GM18909 (cell line): ENCODE measurements around the gene ARID1B.

ENCODE experiments used
- ATAC-seq: cut with Tn5 transposase; IDR thresholded peaks from one replicate; pipeline ENCODE4 v1.9.1; 2021; ENCODE audit warnings: mild to moderate bottlenecking; ENCODE audit not compliant: unreplicated experiment, poor library complexity

ARID1B gene

DNA sequence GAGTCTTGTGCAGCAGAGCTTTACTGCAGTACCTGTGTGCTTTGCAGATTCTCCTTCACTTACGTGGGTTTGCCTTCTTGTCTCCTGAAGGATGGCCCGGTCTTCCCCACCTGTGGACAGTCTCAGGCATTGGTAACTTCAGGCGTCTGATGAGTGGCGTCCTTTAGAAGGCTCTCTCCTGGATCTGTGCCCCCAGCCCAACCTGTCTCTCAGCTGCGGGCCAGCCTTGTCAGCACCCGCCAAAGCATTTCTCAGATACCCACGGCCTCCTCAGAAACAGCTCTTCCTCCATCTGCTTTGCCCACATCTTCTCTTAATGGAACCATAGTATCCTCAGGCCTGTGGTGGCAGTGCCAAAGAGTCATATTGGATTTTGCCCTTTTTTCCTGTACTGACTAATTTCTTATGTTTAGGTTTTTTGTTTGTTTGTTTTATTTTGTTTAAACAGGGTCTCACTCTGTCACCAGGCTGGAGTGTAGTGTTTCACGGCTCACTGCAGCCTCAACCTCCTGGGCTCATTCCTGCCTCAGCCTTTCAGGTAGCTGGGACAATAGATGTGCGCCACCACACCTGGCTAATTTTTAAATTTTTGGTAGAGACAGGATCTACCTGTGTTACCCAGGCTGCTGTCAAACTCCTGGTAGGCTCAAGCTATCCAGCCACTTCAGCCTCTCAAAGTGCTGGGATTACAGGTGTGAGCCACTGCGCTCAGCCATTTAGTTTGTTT is 96.6 kb downstream of the ARID1B start:
- ATAC-seq = no peak

DNA sequence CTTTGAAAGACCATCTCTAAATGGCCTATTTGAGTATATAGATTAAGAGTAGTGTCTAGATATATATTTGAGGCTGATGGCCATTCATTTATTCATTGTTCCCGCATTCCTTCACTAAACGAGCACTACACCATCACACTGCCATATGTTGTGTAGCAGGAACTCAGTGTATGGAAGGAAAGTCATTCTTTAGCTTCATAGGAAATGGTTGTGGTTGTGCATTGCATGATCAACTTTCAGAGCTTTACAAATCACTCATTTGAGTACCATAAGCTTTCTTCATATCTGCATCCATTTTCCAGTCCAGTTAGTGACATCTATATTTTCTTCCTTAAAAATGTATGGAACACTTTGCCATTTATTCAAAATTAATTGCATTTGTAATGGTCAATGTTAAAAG is 97.9 kb downstream of the ARID1B start:
- ATAC-seq = peak; percentile 52

DNA sequence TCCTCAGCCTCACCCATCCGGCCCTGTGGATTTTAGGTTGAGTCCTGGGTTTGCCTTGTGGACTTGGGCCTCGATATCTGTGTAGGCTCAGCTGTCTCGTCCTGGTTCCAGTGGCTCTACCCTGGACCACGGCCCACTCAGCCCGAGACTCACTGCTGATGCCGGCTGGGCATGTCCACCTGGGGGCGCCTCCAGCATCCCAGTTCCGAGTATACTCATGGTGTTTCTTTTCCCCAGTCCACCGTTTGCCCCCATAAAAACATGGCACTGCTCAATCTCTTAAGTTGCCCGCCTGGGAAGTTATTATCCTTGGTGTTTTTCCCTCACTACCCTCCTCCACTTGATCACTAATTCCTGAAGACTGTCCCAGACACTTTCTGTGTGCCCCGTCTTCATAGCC is 99.1 kb downstream of the ARID1B start:
- no peak for ATAC-seq

DNA sequence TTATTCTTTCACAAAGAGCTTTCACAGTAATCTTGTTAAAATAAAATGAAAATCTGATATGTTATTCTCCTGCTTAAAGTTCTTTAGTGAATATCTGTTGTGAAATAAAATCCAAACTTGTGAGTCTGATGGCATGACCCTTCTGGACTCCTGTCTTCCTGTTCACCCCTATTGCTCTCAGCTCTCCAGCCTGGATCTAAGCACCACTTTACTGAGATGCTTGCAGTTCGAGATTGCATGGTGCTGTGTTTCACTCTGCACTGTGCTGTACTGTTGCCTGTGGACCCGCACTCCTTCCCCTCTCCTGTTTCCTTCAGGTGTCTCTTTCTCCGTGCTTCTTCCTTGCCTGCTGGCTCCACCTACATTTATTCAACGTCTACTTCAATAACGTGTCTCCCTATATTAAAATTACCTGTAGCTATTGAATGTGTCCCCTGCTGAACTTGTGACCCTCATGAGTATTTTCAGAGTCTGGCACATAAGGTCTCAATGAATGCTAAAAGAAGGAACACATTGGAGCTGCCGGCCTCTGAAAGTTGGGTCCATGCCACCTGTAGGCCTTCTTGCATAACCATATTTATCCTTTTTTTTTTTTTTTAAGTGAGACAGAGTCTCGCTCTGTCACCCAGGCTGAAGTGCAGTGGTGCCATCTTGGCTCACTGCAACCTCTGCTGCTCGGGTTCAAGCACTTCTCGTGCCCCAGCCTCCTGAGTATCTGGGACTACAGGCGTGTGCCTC is 100.1 kb downstream of the ARID1B start:
- ATAC-seq = no peak

DNA sequence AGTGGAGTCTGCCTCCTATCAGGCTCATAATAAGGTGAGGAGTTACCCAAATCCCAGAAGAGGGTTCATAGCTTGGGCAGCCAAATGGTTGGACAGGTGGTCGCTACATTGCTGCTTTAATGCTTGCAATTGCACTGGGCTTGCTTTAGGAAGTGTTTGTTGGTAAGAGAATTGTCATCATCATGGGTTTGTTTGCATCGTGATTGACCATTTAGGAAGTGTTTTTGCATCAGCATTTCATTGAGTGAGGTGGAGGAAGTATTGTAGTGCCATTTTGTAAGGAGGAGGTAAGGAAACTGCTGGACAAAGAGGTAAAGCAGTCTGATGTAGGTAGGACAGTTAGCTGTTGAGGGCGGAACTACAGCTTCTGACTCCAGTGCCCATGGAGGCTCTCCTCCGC is 101.5 kb downstream of the ARID1B start:
- ATAC-seq = no peak

DNA sequence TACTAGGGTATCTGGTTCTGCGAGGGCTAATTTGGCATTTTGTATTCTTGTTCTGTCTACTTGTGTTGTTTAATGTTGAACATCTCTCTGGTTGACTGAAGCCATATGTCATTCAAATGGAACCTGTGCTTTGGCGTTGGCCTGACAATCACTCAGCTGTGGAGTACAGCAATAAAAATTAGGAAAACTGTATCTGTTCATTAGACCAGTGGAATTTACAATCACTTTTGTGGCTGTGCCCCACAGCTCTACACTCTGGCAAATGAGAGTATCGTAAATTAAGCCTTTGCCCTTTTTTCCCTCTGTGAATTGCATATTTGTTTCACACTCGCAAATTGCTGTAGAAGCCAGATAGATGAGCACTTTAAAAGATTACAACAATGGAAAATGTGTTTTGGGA is 102.0 kb downstream of the ARID1B start:
- ATAC-seq = no peak

DNA sequence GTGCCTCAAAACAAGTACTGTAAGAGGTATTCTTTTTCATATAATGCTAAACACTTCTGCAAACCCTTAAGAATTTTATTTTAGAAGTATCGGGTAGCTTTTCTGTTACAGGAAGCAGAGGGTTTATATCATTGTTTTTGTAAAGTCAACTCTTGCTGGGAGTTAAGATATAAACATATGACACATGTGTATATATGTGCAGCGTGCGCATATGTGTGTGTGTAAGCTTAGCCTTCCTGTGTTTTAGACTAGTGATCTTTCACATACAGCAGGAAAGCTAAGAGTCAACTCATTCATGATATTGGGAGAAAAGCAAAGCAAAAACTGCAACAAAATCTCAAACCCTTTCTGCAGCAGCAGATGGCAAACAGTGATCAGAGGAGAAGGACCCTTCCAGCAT is 102.4 kb downstream of the ARID1B start:
- ATAC-seq = no peak

DNA sequence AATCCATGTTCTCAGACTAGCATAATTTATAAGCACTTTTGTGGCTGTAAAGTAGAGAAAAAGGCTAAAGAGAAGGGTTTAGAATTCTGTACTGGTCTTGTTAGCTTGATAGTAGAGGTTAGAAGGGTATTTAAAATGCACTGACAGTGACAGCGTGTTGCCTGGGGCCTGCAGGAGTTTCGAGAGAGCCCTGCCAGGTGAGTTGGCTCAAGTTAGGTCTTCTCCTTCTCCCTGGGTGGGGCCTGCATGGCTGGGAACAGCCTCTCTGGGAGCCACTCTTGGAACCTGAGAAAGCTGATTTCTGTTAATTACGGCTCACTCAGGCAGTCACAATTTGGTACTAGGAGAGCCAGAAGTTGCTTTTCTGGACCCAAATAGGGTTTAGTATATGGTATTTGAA is 103.7 kb downstream of the ARID1B start:
- ATAC-seq = no peak

DNA sequence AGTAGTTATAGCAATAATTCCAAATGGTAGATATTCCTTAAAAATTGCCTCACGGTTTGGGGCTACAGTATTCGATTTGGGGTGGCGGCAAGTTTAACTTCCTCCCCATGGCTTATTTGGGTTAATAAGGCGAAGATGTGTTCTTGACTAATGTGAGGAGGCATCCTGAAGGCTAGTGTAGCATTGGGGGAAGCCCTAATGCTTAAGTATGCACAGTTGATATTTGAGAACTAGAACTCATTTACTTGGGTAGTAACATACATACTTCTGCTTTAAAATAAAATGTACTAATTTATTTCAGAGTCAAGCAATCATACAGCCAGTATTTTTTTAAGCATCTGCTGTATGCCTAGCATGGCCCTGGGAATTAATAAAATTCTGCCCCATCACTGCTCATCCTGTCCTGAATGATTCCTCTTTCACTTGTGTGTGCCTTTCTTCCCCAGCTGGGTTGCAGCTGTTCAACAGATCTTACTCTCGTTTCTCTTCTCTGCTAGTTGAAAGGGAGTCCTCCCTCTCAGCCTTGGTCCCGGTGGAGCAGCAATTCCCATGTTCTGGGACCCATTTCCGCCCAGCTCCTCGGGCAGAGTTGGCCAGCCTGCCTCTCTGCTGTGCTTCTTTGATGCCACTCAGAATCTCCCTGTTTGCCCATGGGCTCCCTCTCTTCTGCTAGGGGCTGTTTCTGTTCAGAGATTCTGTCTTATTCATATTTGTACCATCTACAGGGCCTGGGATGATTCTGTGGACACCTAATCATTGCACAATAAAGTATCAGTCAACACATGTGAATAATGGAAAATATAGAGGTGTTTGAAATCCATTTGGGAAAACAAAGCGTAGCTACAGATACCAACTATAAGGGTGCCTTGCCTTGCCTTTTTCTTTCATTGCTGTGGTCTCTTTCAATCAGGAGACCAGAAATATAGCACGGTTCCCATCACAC is 104.8 kb downstream of the ARID1B start:
- ATAC-seq = no peak

DNA sequence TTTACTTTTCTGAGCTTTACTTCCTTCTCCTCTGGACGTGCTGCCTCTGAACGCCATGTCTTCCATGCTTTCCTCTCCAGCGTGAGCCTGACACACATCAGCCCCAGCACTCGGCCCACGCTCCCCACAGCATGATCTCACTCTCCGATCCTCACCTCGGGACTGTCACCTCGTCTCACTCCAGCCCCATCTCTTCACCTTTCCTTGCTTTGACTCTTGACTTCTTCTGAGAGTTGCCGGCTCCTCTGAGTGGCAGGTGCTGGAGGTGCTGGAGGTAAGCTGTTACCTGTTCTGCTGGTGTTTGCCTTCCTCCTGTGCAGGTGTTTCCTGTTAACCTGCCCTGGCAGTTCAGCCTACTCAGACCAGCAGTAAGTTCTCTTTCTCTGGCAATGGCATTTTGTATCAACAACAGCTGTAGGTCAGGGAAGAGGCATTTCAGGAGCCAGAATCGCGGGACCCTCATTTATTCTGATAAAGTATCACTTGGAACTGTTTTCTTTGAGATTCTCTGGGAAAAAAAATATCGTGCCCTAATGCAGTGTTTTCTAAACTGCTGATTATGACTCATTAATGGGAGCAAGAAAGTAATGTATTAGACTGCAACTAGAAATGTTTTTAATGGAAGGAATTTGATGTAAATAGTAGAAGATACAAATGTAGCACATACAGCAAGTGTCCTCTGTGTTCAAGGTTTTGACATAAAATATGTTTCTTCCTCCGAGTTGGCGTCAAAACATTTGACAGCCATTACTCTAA is 106.5 kb downstream of the ARID1B start:
- no peak for ATAC-seq

DNA sequence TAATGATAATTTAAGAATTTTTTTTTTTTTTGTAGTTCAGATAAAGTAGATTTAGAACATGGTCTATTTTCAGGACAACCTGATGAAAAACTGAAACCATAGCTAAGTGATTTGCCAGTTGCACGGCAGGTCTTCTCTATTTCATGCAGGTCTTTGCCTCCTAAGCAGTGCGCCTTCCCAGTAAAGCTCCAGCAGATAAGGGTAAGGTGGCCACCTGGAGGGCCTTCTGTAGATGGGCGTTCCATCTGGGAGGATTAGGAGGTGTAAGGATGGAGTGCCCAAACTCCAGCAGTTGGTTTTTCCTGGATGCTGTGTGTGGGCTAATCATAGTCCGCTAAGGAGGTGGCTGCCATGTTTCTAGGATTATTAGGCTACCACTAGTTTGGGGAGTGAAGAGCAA is 107.1 kb downstream of the ARID1B start:
- ATAC-seq = no peak

DNA sequence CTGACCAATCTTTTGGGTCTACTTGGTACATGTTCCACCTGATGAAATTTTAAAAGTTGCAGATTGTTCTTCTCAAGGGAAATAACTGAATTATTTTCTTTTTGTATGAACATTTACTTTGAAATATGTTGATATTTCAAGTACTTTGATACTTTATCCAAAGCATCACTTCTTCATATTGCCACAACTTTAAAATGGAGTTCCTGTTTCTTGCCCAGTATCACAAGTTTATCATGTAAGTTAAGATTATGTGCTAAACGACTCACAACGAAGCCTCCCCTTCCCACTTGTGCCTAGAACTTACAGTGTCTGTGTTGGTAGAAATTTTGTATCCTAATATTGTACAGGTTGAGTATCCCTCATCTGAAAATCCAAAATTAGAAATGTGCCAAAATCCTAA is 108.4 kb downstream of the ARID1B start:
- no peak for ATAC-seq

DNA sequence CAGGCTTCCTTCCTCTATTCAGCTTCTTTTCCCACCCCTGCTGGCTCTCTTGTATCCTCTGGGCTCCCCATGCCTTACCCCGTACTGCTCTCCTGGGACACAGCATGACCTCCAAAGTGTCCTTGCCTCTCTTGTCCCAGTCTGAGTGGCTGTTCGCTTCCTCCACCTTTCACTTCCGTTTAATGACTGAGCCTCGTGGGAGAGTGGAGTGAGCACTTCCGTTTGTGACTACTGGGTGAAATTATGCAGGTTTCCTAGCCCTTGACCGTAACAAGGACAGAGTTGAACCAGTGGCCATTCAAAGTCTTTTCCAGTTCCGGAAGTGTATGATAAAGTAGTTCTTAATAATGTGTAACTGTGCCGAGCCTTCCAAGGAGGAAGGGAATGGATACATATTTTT is 109.2 kb downstream of the ARID1B start:
- peak; percentile 69 for ATAC-seq

DNA sequence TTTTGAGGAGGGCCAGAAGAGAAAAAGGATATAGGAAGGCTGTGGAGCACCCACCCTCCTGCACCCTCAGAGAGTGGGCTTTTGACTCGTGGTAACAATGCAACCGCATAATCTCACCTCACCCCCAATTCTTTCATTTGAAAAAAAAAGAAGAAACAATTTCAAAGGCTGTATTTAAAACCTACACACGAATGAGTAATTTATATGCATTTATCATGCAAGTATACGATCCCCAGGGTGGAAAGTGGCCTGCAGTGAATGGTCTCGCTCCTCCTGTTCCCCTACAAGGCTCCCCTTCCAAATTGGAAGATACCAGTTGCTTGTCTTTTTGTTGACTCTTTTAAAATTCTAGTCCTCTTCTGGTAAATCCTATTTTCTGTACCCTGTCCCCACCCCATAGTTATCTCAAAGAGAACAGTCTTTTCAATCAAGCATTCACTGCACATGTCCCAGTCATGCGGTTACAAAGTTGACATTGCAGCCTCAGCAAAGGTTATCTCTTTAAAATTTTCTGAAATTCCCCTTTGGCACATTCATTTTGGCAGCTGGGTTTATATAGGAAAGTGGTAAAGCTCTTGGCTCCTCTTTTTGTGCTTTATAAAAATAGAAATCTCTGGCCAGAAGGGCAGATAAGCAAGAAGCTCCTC is 110.6 kb downstream of the ARID1B start:
- ATAC-seq = no peak

DNA sequence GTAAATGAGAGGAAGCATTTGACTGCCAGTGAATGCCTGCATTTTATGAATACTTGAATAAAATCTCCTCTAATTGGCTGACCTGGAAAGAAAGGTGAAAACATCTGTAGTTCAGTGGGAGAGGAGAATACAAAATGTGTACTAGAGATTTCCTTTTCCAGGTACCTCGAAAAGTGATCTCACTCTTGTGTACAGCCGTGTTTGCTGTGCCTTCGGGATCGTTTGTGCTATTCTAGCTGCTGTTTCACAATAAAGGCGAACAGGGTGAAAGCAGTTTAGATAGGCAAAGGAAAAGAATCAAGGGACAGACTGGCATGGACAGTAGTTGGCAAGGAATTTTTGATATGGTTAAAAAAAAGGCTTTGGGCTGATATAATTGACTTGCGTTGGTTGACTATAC is 112.3 kb downstream of the ARID1B start:
- ATAC-seq = no peak

DNA sequence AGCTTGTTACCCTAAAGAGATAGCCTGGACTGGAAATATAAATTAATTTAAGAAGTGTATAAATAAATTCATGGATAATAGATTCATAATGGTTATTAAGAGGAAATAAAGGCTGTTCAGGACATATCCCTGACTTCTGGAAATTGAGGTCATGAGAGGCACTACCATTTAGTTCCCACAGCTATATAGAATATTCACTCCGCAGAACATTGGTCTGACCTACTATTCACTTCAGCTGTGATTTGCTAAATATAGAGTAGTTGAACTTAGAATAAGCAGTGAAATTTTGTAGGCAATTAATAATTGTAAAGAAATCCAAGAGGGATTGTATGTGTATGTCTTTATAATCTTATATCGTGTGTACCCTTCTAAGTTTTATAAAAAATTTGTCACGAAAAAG is 112.8 kb downstream of the ARID1B start:
- no peak for ATAC-seq

DNA sequence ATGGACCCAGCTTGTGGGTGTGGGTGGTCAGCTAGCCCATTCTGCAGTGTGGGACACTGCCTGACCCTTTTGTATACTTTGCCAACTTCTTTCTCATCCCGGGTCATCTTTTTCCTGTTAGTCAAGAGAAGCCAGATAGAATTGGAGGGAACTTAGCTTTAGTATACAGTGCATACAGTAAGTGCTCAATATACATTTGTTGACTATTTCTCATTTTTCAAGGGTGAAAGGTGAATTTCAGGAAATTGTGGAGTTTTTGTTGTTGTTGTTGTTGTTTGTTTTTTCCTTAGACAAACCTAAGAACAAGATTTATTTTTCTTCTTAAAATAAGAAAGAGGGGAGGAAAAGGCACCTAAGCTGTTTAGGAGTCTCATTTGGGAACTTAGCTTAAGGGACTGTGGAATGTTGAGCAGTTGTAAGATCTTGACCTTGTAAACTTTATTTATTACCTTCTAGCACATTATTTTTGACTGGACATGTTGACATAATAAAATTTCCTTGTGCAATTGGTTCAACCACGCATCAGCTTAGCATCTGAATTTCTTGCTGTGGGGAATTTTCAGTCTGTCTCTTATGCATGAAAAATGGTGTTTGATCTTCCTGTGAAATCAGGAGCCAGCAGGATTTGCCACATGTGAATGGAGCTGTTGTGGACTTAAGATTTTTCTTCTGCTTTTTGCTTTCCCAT is 113.6 kb downstream of the ARID1B start:
- ATAC-seq = no peak

DNA sequence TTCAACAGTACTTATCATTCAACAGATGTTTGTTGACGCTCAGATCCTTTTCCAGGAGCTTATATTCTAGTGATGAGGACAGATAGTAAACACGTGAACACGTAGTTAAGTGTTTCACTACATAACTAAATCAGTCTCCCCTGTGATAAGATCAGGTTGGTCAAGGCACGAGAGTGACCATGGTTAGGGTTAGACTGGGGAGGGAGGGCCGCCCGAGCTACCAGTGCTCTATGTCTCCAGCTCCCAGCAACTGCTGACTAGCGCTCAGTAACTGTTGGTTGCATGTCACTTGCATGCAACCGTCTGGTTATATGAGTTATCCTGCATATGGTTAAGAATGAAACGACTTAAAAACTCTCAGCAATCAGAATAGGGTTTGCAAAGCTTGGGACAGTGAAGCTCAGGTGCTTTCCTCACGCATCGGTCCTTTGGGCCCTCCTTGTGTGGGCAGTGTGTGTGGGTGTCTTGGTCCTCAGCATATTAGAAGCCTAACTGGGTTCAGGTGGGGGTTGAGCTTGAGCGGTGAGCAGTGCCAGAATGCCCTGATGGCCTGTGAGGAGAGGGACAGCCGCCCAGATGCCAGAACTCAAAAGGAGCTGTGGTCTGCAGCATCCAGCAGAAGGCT is 120.8 kb downstream of the ARID1B start:
- ATAC-seq = no peak

DNA sequence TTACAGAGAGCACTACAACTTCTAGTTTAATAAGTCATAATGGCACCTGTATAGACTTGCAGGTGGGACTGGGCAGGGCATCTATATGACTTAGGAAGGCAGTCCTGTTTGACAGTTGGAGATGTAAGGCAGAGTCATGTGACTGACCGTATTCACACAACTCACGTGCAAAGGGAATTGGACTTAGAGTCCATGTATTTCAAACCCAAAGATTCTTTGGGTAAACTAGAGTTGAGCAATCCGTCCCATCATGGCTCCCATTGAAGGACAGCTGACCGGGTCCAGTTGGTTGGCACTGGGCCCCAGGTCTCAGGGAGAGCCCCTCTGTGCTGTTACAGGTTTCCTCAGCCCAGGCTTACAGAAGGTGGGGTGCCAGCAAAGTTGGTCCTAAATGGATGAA is 121.9 kb downstream of the ARID1B start:
- no peak for ATAC-seq
